OCI-LY7 (cell line): ENCODE results near the gene PRKG1. TPM values are rescaled to one million over a fixed set of nuclear protein-coding genes. Genes with fewer than 3 reads are reported as not detected.

Source experiments
- BruUV-seq: library from RNA; stranded (reverse); fragments of 400-500 nt; replicated peaks from 2 replicates; lab custom pipeline; 2021; lab: Mats Ljungman, UMichigan
- CTCF ChIA-PET: fragments of 300-600 bp; sonication (Branson Sonifier 250); formaldehyde crosslinking; loops from one replicate; lab custom pipeline; 2022; ENCODE audit warnings: antibody characterized with exemption; ENCODE audit not compliant: unreplicated experiment; lab: Charles Lee
- POLR2A ChIA-PET: fragments of 300-600 bp; sonication (Branson Sonifier 250); formaldehyde crosslinking; loops from one replicate; lab custom pipeline; 2022; ENCODE audit warnings: antibody characterized with exemption; lab: Charles Lee
- DNase-seq: peaks from one replicate; pipeline ENCODE4 v3.0.0-alpha.2; 2015; ENCODE audit warnings: low spot score
- H2AFZ ChIP-seq: fragments of 200-600 bp; sonication (generic), shearing (Covaris generic); 2 replicates; pipeline ENCODE4 v1.6.1; 2014; ENCODE audit warnings: mild to moderate bottlenecking, antibody characterized with exemption, low read length, moderate library complexity
- H3K27ac ChIP-seq: fragments of 200-600 bp; sonication (generic); 2 replicates; pipeline ENCODE4 v1.5.1; 2014; ENCODE audit warnings: mixed run types, low read depth, mild to moderate bottlenecking, moderate library complexity, low read length, inconsistent platforms; ENCODE audit not compliant: poor library complexity, severe bottlenecking
- H3K36me3 ChIP-seq: fragments of 200-600 bp; sonication (generic); 2 replicates; pipeline ENCODE4 v1.6.1; 2014; ENCODE audit warnings: mild to moderate bottlenecking, antibody characterized with exemption, low read length, moderate library complexity, mixed read lengths; ENCODE audit not compliant: insufficient read depth
- H3K4me1 ChIP-seq: fragments of 200-600 bp; sonication (generic); 2 replicates; pipeline ENCODE4 v1.5.1; 2014; ENCODE audit warnings: mild to moderate bottlenecking, low read length; ENCODE audit not compliant: insufficient read depth, poor library complexity, severe bottlenecking
- H3K4me2 ChIP-seq: fragments of 200-600 bp; sonication (generic); 2 replicates; pipeline ENCODE4 v1.6.1; 2014; ENCODE audit warnings: mild to moderate bottlenecking, low read length
- H3K4me3 ChIP-seq: fragments of 200-600 bp; sonication (generic); 2 replicates; pipeline ENCODE4 v1.5.1; 2014; ENCODE audit warnings: mild to moderate bottlenecking, low read depth, low read length; ENCODE audit not compliant: poor library complexity, severe bottlenecking
- H3K79me2 ChIP-seq: fragments of 200-600 bp; sonication (generic); 2 replicates; pipeline ENCODE4 v1.6.1; 2016; ENCODE audit warnings: low read depth, mild to moderate bottlenecking, low read length, moderate library complexity, mixed read lengths; ENCODE audit not compliant: insufficient read depth
- H3K9me2 ChIP-seq: fragments of 200-600 bp; sonication (generic); 2 replicates; pipeline ENCODE4 v1.6.1; 2016; ENCODE audit warnings: mild to moderate bottlenecking, low read length, mixed read lengths; ENCODE audit not compliant: insufficient read depth
- H3K9me3 ChIP-seq: fragments of 200-600 bp; sonication (generic); 2 replicates; pipeline ENCODE4 v1.6.1; 2014; ENCODE audit warnings: mild to moderate bottlenecking, mixed run types, low read length, mixed read lengths
- H4K20me1 ChIP-seq: fragments of 200-600 bp; sonication (generic); 2 replicates; pipeline ENCODE4 v1.6.1; 2014; ENCODE audit warnings: mild to moderate bottlenecking, antibody characterized with exemption, low read length, moderate library complexity, mixed read lengths; ENCODE audit not compliant: insufficient read depth
- CTCF ChIP-seq: fragments of 200-600 bp; sonication (generic); conservative IDR thresholded peaks from 2 replicates; pipeline ENCODE4 v1.5.1; 2014; ENCODE audit warnings: mild to moderate bottlenecking, antibody characterized with exemption, low read length, moderate library complexity, mixed read lengths
- EZH2phosphoT487 ChIP-seq: fragments of 200-600 bp; sonication (generic); IDR thresholded peaks from 2 replicates; pipeline ENCODE4 v1.6.1; 2018; ENCODE audit warnings: low read depth, borderline replicate concordance, mild to moderate bottlenecking, mixed run types, antibody characterized with exemption, low read length, moderate library complexity, mixed read lengths
- intact Hi-C: fragments of 100-400 bp; cut with micrococcal nuclease; formaldehyde crosslinking; loops from one replicate; pipeline ENCODE4 v1.10.0; 2022; ENCODE audit not compliant: unreplicated experiment
- total RNA-seq, 2 experiments: library from RNA; depleted of rRNA in 1 of 2; stranded (reverse); fragments of >200 nt in 1 of 2; shearing (Covaris generic) in 1 of 2; gene quantifications; 2 replicates each; pipeline ENCODE4 v1.2.3, GENCODE V29; 2014 to 2022

Gene PRKG1
- total RNA-seq, 2 experiments from 2014 or later: not detected

- H3K27ac ChIP-seq: no peak overlapping the region
- ChIA-PET POLR2A (no interaction called here), CTCF (no interaction called here)
- H4K20me1 ChIP-seq: no peaks in the 10 kb centered on the region
- H3K9me3 ChIP-seq: no peaks in the 10 kb centered on the region
- no peak overlapping the region for H2AFZ ChIP-seq
- H3K4me1 ChIP-seq: no peaks in the 10 kb centered on the region
- BruUV-seq: no TSS peak
- no peaks in the 10 kb centered on the region for H3K9me2 ChIP-seq
- H3K4me2 ChIP-seq: no peak overlapping the region
- no peaks in the 10 kb centered on the region for H3K79me2 ChIP-seq
- TF ChIP-seq EZH2phosphoT487: no peak
- no peak for TF ChIP-seq CTCF
- H3K36me3 ChIP-seq: no peaks in the 10 kb centered on the region
- intact Hi-C loops: no loop called here
- no peak overlapping the region for H3K4me3 ChIP-seq
- DNase-seq: no peak
These were observed 1258.5 kb downstream of the PRKG1 start for GRCh38 chr10:52332815-52333214.

DNA sequence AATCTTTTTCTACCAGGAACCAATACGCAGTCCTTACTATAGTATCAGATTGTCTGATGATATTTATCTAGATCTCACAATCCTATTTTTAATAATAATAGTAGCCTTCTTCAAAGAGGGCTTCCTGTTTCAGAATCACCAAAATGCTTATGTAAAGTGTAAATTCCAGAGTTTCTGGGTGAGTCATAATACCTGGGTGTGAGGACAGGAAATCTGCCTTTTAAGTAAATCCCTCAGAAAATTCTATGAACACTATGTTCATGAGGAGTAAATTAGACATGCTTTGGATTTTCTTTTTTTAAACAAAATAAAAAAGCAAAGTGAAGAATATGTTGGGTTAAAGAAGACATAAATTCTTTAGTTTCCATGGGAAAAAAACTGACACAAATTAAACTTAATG is 1260.3 kb downstream of the PRKG1 start:
- Histone ChIP-seq H4K20me1 (no peaks in the 10 kb centered on the region), H3K36me3 (no peaks in the 10 kb centered on the region), H2AFZ (no peak overlapping the region), H3K9me2 (no peaks in the 10 kb centered on the region), H3K9me3 (no peaks in the 10 kb centered on the region), H3K4me1 (no peaks in the 10 kb centered on the region), H3K79me2 (no peaks in the 10 kb centered on the region), H3K27ac (no peak overlapping the region), H3K4me2 (no peak overlapping the region), H3K4me3 (no peak overlapping the region)
- POLR2A ChIA-PET: no interaction called here
- TF ChIP-seq EZH2phosphoT487: no peak
- no peak for TF ChIP-seq CTCF
- intact Hi-C loops: no loop called here
- CTCF ChIA-PET: no interaction called here
- DNase-seq: no peak
- BruUV-seq: no TSS peak

DNA sequence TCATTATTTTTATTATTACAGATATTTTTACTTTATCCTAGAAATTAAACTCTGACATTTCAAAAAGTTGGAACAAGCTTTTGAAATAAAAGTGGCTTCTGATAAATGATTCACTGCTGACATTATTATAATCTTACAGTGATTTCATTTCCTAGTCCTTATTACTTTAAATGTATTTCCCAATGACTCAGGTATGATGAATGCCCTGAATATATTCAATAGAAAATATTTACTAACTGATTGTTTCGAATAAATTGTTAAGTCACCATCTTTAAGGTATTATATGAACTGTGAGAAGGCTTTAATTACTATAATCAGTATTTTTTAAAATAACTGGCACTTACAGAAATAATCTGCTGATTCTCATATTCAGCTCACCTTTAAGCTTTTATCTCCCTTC is 1261.4 kb downstream of the PRKG1 start:
- Histone ChIP-seq H4K20me1 (no peaks in the 10 kb centered on the region), H3K4me2 (no peak overlapping the region), H2AFZ (no peak overlapping the region), H3K27ac (no peak overlapping the region), H3K4me3 (no peak overlapping the region), H3K79me2 (no peaks in the 10 kb centered on the region), H3K4me1 (no peaks in the 10 kb centered on the region), H3K36me3 (no peaks in the 10 kb centered on the region), H3K9me2 (no peaks in the 10 kb centered on the region), H3K9me3 (no peaks in the 10 kb centered on the region)
- CTCF ChIA-PET: no interaction called here
- intact Hi-C loops: no loop called here
- no peak for TF ChIP-seq CTCF
- TF ChIP-seq EZH2phosphoT487: no peak
- DNase-seq: no peak
- no TSS peak for BruUV-seq
- POLR2A ChIA-PET: no interaction called here
